LoVo (cell line): Measurements from ENCODE around the gene DLGAP1.

Source experiments
- DNase-seq: peaks from one replicate; pipeline ENCODE4 v3.0.0-alpha.2; 2016; ENCODE audit warnings: low spot score

Gene DLGAP1

DNA sequence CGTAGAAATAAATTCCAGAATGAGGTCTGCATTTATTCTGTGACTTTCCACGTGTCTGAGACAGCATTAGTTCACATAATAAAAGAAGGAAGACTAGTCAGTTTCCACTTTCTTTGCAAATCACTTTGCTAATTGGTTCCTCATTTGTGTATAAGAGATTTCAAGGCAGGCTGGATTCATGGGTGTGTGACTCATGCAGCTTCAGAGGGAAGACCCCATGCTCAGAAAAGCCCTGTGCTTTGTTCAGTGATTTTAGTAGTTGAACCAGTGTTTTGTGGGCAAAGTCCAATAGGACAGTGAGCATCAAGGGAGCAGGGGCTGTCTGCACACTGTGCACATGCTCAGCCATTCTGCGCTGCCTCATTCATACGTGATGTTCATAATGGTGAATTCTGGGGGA, 297.8 kb downstream of the DLGAP1 start:
- DNase-seq: no peak

DNA sequence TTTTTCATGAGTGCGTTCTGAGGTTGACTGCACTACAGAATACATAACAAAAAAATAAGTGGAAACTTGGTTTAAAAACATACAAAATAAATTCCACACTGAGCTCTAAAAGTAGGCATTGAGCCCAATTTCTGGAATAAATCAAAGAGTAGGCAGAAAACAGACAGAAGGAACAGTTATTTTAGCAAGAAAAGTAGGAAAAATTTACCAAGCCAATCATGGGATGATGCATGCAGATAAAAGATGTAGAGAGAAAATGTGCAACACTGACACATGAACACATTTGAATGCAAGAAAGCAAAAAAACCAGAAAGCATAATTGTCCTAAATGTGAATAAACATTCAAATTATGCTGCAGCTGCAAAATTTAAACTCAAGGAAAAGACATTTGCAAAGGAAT, 308.3 kb downstream of the DLGAP1 start:
- no peak for DNase-seq

DNA sequence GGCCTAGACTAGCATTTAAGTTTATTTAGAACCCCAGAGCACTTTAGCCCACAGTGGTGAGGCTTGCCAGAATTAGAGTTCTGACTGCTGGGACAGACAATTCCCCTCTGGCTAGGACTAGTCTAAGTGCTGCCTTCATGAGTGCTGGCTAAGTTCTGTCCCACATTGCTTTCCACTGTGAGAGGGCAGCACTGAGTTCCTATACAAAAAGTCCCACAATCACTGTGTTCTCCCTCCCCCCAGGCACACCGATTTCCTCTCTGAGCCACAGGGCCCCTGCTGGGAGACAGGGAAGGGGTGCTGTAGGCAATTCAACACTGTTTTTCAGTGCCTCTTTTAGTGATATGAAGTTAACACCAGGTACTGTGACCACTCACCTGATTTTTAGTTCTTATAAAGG, 310.9 kb downstream of the DLGAP1 start:
- DNase-seq: no peak

DNA sequence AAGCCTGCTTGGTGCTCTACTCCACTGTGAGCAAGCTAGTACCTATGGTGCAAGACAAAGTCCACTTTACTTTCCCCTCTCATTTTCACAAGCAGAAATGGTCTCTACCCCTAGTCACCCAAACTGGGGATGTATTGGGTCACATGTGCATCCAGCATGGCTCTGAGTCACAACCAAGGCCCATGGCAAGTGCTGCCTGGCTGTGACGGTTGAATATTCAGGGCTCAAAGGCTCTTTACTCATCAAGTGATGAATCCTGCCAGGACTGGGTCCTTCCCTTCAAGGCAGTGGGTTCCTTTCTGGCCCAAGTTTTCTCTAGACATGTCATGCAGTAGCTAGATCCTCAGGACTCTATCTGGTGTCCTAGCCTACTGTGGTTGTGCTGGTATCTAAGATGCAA, 311.5 kb downstream of the DLGAP1 start:
- DNase-seq: no peak

DNA sequence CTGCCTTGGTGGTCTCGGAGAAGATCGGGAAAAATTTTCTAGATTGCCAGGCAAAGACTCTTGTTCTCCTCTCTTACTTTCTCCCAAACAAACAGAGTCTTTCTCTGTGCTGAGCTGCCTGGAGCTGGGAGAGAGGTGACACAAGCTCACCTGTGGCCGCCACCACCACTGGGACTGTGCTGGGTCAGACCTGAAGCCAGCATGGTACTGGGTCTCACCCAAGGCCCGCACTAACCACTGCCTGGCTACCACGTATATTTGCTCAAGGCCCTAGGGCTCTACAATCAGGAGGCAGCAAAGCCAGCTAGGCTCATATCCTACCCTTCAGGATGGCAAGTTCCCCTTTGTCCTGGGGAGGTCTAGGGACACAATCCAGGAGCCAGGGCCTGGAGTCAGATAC, 312.2 kb downstream of the DLGAP1 start:
- DNase-seq: no peak

DNA sequence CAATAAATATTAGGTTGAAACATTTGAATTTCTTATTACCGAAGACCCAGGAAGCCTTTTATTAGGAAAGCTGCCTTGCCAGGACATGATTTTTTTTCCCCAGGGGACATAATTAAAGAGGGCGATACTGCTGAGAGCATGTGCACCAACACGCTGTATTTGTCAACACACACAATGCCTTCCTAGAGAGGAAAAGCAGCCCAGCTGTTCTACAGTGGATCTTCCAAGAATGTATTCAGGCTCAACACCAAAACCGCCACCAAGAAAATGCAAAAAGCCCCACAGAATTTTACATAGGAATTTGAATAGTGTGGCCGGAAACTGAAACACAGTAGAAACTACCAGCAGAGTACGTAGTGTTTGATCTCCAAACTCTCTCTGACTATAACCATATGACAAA, 320.4 kb downstream of the DLGAP1 start:
- no peak for DNase-seq

DNA sequence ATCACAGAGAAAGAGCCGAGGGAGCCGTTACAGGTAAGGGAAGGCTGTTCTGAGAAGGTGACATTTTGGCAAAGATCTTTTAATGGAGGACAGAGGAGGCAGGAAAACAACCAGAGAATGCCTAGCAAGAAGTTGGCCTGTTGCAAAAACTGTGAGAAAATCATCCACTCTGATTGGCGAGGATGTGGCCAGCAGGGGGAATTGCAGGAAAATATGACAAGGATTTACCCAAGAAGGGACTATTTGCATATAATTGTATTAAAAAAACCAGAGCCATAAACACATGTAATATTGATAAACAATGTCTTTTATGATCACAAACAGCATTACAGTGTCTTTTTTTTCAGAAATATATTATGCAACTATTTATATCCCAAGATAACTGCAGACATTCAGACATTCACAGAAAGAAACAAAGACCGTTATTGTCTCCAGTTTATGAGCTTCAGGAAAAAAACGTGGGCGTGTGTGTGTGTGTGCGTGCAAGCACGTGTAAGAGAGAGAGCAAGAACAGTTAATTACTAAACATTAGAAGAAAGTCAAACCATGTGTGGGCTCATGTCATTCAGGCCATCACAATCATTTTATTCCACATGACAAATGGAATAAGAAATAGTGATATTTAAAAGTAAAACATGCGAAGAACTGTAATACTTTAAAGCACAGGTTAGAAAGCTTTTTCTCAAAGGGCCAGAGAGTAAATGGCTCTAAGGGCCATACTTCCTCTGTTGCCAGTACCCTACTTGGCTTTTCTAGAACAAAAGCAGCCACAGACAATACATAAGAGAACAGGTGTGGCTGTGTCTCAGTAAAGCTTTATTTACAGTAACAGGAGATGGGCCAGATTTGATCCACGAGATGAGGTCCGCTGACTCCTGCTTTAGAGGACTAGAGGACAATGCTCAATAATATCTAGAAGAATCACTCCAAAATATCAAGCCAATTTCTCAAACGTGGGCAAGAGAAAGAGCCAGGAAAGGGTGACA, 324.1 kb downstream of the DLGAP1 start:
- DNase-seq: no peak

DNA sequence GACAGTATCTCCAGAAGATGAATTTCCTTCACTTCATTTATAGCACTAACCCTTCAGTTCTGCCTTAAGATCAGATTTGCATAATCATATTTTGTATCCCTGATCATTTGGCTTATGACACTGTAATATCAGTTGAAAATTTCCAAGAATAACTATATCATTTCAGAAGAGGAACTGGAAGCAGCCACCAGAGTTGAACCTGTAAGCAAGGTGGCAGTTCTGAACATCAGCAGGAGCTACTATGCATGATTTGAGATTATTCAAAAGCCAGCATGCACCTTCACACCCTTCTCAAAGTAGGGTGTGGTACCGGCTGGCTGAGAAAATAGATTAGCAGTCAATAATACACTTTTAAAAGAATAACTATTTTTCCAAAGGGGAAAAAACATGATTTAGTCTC, 328.2 kb downstream of the DLGAP1 start:
- DNase-seq: no peak

DNA sequence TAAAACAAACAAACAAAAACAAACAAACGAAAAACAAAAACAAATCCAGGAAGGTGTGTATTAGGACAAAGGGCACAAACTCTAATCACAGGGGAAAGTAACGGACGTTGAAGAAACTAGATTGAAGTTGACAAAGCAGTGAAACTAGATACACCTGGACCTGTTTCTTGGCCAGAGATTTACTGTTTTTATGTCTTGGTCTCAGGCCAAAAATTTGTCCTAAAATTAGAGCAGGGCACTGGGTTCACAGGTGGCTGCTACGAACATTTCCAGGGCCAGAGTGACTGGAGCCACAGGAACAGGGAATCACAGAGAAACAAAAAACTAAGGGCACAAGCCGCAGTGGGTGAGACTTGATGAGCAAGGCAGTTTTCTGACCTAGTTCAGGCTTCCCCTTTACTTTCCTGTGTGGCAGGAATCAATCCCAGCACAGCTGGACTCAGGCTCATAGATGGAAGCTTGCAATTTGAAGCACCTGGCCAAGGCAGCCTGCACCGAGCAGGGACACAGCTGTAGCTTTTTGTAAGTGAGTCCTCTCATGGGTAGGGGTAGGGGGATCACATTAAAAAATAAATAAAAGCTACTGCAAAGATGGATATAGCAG, 329.4 kb downstream of the DLGAP1 start:
- no peak for DNase-seq

DNA sequence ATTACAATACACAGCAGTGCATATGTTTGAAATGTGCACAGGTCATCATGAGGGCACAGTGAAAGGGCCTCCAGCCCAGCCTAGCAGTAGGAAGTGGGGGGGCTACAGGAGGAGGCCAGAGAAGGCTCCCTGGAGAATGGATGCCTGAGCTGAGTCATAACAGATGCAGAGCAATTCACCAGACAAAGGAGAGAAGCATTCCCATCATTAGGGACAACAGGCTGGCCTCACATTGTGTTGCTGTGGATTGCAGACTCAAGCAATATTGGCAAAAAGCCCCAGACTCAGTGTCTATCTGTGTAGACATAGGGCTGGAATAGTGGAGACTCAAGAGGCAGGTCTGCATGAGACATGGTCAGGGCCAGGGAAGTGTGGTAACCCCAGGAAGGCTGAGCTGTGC, 329.9 kb downstream of the DLGAP1 start:
- no peak for DNase-seq

DNA sequence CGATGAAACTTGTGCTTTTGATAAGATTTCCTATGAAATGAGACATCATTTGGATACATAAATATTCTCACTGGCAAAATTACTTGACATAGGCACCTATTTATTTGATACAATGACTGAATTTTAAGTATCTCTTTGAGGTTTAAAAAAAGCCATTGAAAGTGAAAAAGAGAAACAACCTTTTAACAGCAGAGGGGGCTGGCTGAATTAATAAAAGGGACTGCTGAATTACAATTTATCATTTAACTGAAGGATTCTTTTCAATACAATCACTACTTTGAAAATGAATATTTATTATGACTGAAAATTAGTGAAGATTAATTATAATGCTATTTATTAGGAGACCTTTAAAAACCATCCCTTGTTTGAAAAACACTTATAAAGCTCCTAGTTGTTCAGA, 335.3 kb downstream of the DLGAP1 start:
- no peak for DNase-seq

DNA sequence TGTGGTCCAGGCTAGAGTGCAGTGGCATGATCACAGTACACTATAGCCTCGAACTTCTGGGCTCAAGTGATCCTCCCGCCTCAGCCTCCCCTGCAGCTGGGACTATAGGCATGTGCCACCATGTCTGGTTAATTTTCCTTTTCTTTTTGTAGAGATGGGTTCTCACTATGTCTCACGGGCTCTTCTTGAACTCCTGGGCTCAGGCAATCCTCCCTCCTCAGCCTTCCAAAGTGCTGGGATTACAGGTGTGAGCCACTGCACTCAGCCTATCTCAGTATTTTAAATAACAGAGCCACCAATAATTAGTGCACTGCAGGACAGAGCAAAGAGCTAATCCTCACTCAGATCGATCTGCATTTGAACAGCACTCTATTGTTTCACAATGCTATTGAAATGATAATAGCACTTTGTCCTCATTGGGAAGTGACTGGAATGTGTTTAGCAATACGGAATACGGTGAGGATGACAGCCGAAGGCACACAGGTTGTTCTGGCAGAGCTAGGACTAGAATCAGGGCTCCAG, 335.9 kb downstream of the DLGAP1 start:
- no peak for DNase-seq

DNA sequence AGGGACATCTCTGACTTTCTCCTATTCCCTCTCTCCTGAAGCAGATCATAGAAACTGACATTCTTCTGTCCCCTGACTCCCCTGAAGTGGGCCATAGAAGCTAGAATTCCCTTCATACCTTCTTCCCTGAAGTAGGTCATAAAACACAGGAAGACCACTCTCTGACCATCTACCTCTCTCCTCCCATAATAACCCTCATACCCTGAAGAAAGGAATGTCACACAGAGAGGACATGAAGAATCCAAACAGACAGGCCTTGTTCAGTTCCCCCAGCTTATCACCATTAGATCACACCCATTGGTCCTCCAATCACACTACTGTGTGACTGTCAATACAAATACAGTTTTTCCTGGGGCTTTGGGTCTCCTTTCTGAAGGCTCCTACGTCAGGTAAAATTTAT, 347.1 kb downstream of the DLGAP1 start:
- no peak for DNase-seq

DNA sequence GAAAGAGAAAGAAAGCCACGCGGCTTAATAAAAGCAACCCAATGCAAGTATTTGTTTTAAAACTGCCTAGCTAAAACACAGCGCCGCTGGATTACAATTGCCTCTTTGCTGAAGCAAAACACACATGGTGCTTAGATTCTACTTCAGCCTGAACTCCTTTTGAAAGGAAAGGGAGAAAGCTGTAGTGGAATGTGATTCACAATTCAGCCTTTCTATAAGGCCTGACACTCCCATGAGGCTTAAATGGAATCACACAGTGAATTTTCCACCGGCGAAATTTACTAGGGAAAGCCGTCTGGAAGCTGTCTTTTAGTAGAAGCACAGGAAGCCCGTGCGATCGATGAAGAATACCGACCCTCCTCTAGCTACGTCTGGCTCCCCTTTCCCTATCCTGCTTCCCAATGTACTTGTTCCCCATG, 348.0 kb downstream of the DLGAP1 start:
- DNase-seq: no peak

DNA sequence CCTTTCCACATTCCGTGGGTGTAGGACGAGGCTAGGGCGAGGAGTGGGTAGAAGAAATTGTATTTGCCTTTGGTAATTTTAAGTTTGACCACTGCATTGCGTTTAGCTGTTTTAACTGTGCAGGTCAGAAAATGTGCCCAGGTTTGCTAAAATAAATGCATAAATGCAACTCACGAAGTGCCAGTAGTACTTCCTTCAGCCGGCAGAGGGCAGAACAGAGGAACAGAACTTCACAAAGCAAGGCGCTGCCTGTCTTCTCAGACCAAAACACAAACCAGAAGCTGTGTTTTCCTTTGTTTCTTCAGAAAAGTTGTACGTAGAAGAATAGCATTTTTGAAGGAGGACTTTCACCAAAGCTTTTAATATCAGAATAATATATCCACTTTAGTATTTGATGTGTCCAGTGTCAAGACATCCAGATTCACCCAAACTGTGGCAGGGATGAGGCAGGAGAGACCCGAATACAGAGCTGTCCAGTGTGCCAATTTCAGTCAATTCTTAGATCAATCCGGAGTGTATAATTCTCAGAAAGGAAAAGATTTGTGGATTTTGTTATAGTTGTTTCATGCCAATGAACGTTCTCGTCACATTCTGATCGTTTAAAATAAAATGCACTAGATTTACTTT, 348.6 kb downstream of the DLGAP1 start:
- DNase-seq: peak; percentile 58

DNA sequence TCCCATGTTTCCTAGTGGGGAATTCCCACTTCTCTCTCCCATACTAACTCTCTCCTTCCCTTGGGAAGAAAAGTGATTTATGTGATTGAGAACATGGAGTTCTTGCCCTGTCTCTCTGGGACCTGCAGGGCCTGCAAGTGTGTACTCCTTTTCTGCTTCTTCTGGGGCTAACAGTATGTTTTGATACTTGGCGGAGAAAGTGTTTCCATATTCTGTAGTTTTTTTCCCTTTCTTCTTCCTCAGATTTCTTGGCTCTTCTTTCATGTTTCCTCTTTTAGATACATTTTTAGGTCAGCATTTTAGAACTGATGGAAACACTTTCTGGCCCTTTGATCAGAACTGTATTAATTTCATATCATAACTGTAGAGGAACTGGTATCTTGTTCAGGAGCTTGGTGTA, 352.2 kb downstream of the DLGAP1 start:
- DNase-seq: no peak

DNA sequence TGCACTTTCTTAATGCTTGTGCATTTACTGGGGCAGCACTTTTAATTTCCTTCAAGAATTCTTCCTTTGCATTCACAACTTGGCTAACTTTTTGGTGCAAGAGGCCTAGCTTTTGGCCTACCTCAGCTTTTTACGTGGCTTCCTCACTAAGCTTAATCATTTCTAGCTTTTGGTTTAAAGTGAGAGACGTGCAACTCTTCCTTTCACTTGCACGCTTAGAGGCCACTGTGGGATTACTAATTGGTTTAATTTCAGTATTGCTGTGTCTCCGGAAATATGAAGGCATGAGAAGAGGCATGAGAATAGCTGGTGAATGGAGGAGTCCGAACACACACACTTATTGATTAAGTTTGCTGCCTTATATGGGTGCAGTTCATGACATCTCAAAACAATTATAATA, 354.1 kb downstream of the DLGAP1 start:
- DNase-seq: no peak

DNA sequence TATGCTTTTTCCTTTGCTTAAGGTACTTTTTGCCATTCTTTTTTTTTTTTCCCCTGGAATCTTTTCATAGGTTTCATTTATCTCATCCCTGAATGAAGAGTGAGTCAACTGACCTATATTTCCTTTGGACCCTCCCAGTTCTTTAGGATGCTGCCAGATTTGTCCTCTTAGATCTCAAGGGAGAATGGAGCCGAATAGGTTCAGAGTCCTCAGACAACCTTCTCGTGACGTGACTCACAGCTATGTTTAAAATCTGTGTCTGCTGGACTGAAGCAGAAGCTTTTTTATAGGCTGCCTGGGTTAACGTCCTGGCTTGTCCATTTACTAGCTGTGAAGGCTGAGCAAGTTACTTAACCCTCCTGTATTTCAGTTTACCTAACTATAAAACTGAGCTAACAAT, 358.6 kb downstream of the DLGAP1 start:
- DNase-seq: no peak

DNA sequence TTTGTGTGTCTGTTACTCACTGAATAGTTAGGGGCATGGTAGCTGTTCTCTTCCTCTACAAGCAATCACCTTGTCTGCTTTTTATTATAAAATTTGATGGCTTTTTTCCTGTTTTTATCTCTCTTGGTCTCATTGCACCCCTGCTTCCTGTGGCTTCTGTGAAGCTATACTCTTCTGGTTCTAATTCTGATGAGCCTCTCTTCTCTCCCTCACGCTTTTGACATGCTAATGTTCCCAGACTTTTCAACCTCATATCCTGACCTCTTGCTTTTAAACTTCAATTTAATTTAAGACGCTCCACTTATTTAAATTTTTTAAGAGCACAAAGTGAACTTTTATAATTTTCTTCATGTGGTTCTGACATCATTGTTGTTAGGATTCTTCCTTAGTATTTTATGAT, 361.4 kb downstream of the DLGAP1 start:
- no peak for DNase-seq

DNA sequence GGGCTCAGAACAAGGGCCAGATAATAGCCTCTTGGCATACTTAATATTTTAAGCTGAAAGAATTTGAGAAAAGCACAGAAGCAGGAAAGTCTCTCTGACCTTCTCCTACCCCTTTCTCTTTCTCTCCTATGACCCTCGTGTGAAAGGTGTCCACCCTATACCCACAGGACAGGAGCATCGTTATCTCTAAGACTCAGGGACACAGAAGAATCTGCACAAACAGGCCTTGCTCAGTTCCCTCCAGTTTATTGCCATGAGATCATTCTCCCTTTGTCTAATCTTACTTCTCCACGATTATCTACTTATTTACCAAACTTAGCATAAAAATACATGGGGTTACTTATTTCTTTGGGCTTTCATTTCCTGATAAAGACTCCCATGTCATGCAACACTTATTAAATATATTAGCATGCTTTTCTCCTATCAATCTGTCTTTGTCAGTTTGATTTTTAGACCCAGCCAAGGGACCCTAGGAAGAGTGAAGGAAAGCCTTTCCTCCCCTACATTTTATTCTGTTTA, 370.7 kb downstream of the DLGAP1 start:
- no peak for DNase-seq

DNA sequence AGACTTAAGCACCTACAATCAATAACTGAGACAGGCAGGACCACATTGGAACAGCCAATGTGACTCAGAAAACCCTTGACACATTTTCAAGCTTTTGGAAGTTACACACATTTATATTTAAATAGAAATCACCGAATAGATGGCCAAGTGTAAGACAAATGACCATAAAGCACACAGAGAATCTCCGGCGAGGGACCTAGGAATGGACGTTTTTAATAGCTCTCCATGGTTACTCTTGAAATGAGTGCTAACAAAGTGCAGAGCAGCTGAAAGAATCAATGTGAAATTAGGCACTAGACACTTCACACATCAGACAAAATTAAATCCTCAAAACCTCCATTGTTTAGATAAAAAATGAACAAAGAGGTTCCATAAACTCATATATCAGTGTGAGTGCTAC, 376.9 kb downstream of the DLGAP1 start:
- no peak for DNase-seq

DNA sequence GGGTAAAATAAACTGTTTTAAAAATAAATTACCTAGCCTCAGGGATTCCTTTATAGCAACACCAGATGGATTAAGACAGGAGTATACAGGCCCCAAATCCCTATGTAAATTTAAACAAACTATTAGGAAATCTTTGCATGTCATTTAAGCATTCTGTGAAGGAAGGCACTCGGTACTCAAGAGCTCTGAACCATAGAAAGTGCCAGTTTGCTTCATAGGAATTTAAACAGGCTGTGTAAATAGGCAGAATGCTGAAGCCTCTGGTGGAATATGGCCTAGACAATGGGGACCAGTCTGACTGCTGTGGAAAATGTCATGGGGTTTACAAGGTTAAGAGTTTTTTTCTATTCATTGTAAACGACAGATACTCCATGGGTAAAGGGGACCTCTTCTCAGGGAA, 377.4 kb downstream of the DLGAP1 start:
- DNase-seq: no peak

DNA sequence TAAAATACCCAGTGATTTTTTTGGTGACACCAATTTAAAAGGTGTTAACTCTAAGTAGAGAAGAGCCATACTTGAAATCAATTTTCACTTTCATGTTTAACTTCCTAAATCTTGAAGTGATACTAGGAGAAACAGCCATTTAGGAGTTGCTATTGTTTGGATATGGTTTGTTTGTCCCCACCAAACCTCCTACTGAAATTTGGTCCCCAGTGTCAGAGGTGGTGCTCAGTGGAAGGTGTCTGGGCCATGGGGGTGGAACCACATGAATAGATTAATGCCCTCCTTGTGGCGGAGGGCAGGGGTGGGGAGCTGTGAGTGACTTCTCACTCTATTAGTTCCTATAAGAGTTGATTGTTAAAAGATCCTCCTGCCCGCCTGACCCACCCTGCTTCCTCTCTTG, 377.9 kb downstream of the DLGAP1 start:
- no peak for DNase-seq
